GM12878 (cell line): ENCODE data around the gene KCTD16.

ENCODE experiments used
- ATF2 ChIP-seq: IDR thresholded peaks from 2 replicates; pipeline ENCODE4 v1.6.1; 2012; ENCODE audit warnings: low read length, inconsistent platforms
- CBFB ChIP-seq: IDR thresholded peaks from 2 replicates; pipeline ENCODE4 v1.6.1; 2016; ENCODE audit warnings: antibody characterized with exemption, low read depth
- CTCF ChIP-seq, 3 experiments: IDR thresholded peaks in 2 of 3; conservative IDR thresholded peaks in 1 of 3; 2 replicates each; pipeline ENCODE4 v1.5.1; 2011; ENCODE audit warnings: low read depth in 3 of 3, low read length in 3 of 3, mild to moderate bottlenecking in 3 of 3, control low read depth in 2 of 3, moderate library complexity in 2 of 3, inconsistent platforms in 1 of 3, mixed read lengths in 1 of 3; ENCODE audit not compliant: control insufficient read depth in 2 of 3, insufficient read depth in 1 of 3; ENCODE audit errors: extremely low read depth in 1 of 3
- EP300 ChIP-seq, 2 experiments: fragments of 150-350 bp in 1 of 2; IDR thresholded peaks; 2 replicates each; pipeline ENCODE4 v1.6.1; 2011 to 2012; ENCODE audit warnings: low read depth in 2 of 2, low read length in 2 of 2, borderline replicate concordance in 1 of 2, improper control_type of control experiment in 1 of 2, inconsistent platforms in 1 of 2; ENCODE audit not compliant: control insufficient read depth in 1 of 2
- ETV6 ChIP-seq, 2 experiments: fragments of 450-650 bp in 1 of 2; IDR thresholded peaks in 1 of 2; conservative IDR thresholded peaks in 1 of 2; 2 replicates each; pipeline ENCODE4 v1.6.1; 2014; ENCODE audit warnings: antibody characterized with exemption in 1 of 2, borderline replicate concordance in 1 of 2, low read depth in 1 of 2, mild to moderate bottlenecking in 1 of 2, moderate library complexity in 1 of 2
- POLR2A ChIP-seq: IDR thresholded peaks from 2 replicates; pipeline ENCODE4 v1.6.1; 2011; ENCODE audit warnings: low read depth, mild to moderate bottlenecking, low read length
- SIN3A ChIP-seq: IDR thresholded peaks from 2 replicates; pipeline ENCODE4 v1.6.1; 2012; ENCODE audit warnings: low read depth, low read length, improper control_type of control experiment
- SP1 ChIP-seq: IDR thresholded peaks from one replicate; pipeline ENCODE4 v1.6.1; 2011; ENCODE audit warnings: low read depth, low read length
- TCF12 ChIP-seq: IDR thresholded peaks from 2 replicates; pipeline ENCODE4 v1.6.1; 2011; ENCODE audit warnings: low read depth, mild to moderate bottlenecking, low read length
- USF2 ChIP-seq: IDR thresholded peaks from 2 replicates; pipeline ENCODE4 v1.6.1; 2011; ENCODE audit warnings: low read depth, low read length, improper control_type of control experiment, borderline replicate concordance
- YY1 ChIP-seq: IDR thresholded peaks from 2 replicates; pipeline ENCODE4 v1.6.1; 2011; ENCODE audit warnings: low read depth, mild to moderate bottlenecking, low read length

- TF ChIP-seq SP1 (no peak), CTCF (IDR thresholded peaks at IDR 0.05 in 2 of 3, conservative IDR thresholded peaks at IDR 0.05 in 1 of 3; ENCODE audit: control insufficient read depth in 2 of 3, extremely low read depth in 1 of 3, insufficient read depth in 1 of 3, low read depth in 3 of 3, low read length in 3 of 3) (no peak), USF2 (no peak), ETV6 (conservative IDR thresholded peaks at IDR 0.05 in 1 of 2, IDR thresholded peaks at IDR 0.05 in 1 of 2; ENCODE audit: borderline replicate concordance in 1 of 2, low read depth in 1 of 2) (no peak), TCF12 (no peak), CBFB (no peak), SIN3A (no peak), ATF2 (no peak), POLR2A (no peak), YY1 (no peak), EP300 (IDR thresholded peaks at IDR 0.05; ENCODE audit: borderline replicate concordance in 1 of 2, control insufficient read depth in 1 of 2, low read depth in 2 of 2, low read length in 2 of 2) (no peak)
Observed at GRCh38 chr5:144478565-144478964, 307.9 kb downstream of the KCTD16 start.
